ENCODE measurements around the gene TUBG2.

TUBG2 gene

DNA sequence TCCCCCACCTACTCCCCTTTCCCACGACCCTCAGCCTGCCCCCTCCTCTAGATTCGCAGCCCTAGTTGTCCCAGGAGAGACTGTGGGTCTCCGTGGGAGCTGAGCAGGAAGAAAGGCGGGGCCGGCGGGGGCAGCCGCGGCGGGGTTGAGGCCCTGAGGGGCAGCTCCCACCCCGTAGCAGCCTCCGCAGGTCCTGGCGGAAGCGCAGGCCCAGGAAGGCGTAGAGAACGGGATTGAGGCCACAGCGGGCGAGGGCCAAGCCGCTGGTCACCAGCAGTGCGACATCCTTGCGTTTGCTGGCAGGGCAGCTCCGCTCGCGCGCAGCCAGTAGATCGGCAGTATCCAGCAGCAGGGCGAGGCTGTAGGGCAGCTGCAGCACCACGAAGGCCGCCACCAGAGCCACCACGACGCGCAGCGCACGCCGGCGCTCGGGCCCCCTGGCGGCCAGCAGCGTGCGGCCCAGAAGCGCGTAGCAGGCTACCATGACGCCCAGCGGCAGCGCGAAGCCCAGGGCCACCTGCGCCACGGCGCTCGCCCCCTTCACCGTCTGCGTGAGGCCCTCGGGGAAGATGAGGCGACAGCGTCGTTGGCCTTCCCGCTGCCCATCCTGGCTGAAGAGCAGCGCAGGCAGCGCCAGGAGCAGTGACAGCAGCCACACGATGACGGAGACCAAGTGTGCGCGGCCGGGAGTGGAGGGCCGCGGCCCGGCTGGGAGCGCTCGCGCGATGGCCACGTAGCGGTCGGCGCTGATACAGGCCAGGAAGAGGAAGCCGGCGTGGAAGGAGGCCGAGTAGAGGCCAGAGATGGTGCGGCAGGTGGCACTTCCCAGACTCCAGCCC is 20.6 kb downstream of the TUBG2 start:
- TF ChIP-seq POLR2AphosphoS5 (IDR thresholded peaks at IDR 0.05; ENCODE audit: low read depth, low read length), result no peak
- TF ChIP-seq, protein P1, sequence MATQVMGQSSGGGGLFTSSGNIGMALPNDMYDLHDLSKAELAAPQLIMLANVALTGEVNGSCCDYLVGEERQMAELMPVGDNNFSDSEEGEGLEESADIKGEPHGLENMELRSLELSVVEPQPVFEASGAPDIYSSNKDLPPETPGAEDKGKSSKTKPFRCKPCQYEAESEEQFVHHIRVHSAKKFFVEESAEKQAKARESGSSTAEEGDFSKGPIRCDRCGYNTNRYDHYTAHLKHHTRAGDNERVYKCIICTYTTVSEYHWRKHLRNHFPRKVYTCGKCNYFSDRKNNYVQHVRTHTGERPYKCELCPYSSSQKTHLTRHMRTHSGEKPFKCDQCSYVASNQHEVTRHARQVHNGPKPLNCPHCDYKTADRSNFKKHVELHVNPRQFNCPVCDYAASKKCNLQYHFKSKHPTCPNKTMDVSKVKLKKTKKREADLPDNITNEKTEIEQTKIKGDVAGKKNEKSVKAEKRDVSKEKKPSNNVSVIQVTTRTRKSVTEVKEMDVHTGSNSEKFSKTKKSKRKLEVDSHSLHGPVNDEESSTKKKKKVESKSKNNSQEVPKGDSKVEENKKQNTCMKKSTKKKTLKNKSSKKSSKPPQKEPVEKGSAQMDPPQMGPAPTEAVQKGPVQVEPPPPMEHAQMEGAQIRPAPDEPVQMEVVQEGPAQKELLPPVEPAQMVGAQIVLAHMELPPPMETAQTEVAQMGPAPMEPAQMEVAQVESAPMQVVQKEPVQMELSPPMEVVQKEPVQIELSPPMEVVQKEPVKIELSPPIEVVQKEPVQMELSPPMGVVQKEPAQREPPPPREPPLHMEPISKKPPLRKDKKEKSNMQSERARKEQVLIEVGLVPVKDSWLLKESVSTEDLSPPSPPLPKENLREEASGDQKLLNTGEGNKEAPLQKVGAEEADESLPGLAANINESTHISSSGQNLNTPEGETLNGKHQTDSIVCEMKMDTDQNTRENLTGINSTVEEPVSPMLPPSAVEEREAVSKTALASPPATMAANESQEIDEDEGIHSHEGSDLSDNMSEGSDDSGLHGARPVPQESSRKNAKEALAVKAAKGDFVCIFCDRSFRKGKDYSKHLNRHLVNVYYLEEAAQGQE (IDR thresholded peaks at IDR 0.05; ENCODE audit: insufficient read depth in 1 of 2, low read depth in 2 of 2, low read length in 2 of 2), result no peak
- TF ChIP-seq SIN3A (IDR thresholded peaks at IDR 0.05; ENCODE audit: borderline replicate concordance, insufficient read depth, low read length), result no peak
- no peak for TF ChIP-seq TAF1 (IDR thresholded peaks at IDR 0.05; ENCODE audit: borderline replicate concordance, insufficient read depth, low read length)
- no peak for TF ChIP-seq FOXP2 (optimal IDR thresholded peaks at IDR 0.05; ENCODE audit: borderline replicate concordance, extremely low read depth, extremely low read length, insufficient read depth)

DNA sequence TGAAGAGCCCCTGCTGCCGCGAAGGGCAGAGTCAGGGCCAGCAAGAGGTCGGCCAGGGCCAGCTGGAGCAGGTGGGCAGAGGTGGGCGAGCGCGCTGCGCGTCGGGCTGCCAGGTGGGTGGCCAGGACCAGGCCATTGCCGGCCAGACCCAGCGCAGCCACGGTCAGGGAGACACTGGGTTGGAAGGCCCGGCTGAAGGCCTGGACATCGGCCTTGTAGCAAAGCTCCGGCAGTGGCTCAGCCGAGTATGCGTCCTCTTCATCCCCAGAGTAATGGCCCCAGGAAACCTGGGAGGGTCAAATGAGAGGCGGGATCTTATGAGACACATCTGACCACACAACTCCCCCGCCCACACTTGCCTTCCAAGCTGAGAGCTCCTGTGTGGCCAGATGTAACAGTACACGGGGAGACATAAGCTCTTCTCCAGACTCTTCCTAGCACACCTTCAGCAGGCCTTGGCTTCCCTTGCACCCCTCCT is 21.3 kb downstream of the TUBG2 start:
- TF ChIP-seq TAF1 (IDR thresholded peaks at IDR 0.05; ENCODE audit: borderline replicate concordance, insufficient read depth, low read length) (no peak), POLR2AphosphoS5 (IDR thresholded peaks at IDR 0.05; ENCODE audit: low read depth, low read length) (no peak), SIN3A (IDR thresholded peaks at IDR 0.05; ENCODE audit: borderline replicate concordance, insufficient read depth, low read length) (no peak), FOXP2 (optimal IDR thresholded peaks at IDR 0.05; ENCODE audit: borderline replicate concordance, extremely low read depth, extremely low read length, insufficient read depth) (no peak)
- TF ChIP-seq, protein P1 (IDR thresholded peaks at IDR 0.05; ENCODE audit: insufficient read depth in 1 of 2, low read depth in 2 of 2, low read length in 2 of 2), result no peak

DNA sequence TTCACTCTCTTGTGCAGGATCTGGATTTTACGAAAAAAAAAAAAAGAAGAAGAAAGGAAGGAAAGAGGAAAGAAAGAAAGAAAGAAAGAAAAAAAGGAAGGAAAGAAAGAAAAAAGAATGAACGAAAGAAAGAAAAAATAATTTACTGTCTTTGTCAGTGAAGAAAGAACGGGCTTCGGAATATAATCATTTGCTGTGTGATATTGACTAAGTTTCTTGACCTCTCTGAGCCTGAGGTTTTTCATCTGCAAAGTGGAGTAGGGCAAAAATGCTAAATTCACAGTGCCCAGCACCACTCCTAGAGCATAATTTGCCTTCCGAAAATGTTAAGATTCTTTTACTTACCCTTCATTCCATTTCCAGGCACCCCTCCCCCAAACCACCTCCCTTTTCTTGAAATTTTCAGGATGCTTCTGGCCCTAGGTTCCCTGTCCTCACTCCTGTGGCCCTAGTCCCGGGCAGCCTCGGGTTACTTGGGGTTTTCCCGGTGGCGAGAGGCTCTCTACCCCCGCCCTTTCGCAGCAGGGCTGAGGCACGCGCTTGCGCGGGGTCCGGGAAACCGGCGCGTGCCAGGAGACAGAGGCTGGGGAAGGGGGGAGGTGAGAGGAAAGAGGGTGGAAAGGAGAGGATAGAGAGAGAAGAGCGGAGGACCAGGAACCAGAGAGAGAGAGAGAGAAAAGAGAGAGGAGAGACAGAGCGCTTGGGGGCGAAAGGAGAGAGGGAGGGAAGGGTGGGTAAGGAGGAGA is 23.1 kb downstream of the TUBG2 start, which contains the start of gene CNTNAP1:
TSS of gene CNTNAP1 (plus strand) at position 556 of the 746 bp plus-strand sequence. CDS start 299 bp downstream, outside the sequence.
- peak; percentile 75 for TF ChIP-seq POLR2AphosphoS5 (IDR thresholded peaks at IDR 0.05; ENCODE audit: low read depth, low read length)
- TF ChIP-seq, protein P1 (IDR thresholded peaks at IDR 0.05; ENCODE audit: insufficient read depth in 1 of 2, low read depth in 2 of 2, low read length in 2 of 2), result no peak

DNA sequence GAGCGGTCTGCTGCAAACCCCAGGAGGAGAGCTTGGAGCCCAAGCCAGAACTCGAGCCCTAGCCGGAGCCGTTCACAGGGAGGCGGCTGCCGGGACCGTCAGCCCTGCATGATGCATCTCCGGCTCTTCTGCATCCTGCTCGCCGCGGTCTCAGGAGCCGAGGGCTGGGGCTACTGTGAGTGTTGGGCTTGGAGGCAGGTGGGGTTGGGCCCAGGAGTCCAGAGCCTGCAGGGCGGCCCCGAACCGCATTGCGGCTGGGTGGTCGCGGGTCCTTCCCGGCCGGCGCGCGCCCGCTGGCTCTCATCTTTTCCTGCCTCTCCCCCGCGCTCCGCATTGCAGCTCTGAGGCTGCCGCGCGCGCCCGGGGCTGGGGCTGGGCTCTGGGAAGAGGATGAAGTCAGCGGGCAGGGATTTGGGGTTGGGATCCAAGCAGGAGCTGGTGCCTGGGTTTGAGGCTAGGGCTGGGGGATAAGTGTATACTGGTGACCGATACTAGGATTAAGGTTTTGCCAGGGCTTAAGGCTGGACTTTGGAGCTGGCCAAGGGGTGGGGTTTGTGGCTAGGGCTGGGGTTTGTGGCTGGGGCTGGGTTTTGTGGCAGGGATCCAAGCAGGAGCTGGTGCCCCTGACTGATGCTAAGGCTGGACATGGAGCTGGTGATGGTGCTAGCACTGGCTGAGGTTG is 23.8 kb downstream of the TUBG2 start:
- peak; percentile 31; the same call in 1 of the 2 replicates for TF ChIP-seq POLR2AphosphoS5 (IDR thresholded peaks at IDR 0.05; ENCODE audit: low read depth, low read length)
- TF ChIP-seq SIN3A (IDR thresholded peaks at IDR 0.05; ENCODE audit: borderline replicate concordance, insufficient read depth, low read length), result no peak
- TF ChIP-seq TAF1 (IDR thresholded peaks at IDR 0.05; ENCODE audit: borderline replicate concordance, insufficient read depth, low read length), result no peak
- TF ChIP-seq, protein P1 (IDR thresholded peaks at IDR 0.05; ENCODE audit: insufficient read depth in 1 of 2, low read depth in 2 of 2, low read length in 2 of 2), result no peak
- no peak for TF ChIP-seq FOXP2 (optimal IDR thresholded peaks at IDR 0.05; ENCODE audit: borderline replicate concordance, extremely low read depth, extremely low read length, insufficient read depth)

All from PFSK-1 (cell line).